Measurements from ENCODE around the gene QRSL1.
"Not testable (repeated sequence)": the region's sequence is repeated elsewhere in the genome, so short reads cannot be mapped to it uniquely, and the experiment has no call there.

Gene QRSL1

DNA sequence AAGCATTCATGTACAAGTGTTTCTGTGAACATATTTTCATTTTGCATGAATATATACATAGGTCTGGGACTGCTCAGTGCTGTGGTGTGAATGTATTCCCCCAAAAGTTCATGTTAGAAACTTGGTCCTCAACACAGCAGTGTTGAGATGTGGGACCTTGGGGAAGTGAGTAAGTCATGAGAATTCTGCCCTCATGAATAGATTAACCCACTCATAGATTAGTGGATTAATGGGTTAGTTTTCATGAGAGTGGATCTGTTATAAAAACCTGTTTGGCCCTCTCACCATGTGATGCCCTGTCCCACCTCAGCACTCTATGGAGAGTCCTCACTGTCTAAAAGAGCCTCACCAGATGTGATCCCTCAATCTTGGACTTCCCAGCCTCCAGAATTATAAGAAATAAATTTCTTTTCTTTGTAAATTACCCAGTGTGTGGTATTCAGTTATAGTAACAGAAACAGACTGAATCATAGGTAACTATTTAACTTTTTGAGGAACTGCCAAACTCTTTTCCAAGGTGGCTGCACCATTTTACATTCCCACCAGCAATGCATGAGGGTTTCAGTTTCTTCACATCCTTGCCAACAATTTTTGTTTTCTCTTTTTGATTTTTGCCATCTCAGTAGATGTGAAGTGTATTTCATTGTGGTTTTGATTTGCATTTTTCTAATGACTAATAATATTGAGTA, 45.3 kb downstream of the QRSL1 start:
- no peak for DNase-seq (ENCODE audit: low read depth in 2 of 2)

DNA sequence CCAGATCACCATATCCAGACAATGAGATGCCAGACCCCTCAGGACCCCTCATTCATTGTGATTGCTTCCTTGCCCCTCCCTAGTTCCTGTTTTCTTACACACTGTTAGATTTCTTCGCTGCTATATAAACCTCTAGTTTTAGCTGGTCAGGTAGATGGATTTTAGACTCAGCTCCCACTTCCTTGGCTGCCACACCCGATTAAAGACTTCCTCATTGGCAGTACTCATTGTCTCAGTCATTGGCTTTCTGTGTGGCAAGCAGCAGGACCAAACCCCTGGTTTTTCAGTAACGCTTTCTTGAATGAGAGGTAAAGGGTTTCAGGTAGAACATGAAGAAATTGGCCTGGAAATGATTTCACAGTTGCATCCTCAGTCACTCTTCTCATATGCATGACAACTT, 47.9 kb downstream of the QRSL1 start:
- DNase-seq (ENCODE audit: low read depth in 2 of 2), result no peak

DNA sequence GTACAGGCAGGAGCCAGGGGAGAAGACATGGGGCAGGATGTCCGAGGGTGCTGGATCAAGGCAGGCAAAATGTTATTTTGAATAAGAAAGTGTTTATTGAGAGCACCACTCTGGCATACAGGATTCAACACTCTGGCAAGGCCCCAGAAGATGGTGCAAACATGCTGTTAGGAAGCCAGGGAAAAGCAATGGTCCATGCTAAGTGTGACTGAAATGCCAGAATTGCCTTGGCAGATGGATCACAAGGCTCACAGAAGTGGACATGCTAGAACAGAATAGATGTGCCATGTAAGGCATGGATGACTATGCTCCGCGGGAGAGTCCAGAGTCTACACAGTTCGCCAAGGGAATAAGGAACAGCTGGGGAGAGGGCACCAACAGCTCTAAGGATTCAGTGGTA, 54.6 kb downstream of the QRSL1 start:
- no peak for DNase-seq (ENCODE audit: low read depth in 2 of 2)

DNA sequence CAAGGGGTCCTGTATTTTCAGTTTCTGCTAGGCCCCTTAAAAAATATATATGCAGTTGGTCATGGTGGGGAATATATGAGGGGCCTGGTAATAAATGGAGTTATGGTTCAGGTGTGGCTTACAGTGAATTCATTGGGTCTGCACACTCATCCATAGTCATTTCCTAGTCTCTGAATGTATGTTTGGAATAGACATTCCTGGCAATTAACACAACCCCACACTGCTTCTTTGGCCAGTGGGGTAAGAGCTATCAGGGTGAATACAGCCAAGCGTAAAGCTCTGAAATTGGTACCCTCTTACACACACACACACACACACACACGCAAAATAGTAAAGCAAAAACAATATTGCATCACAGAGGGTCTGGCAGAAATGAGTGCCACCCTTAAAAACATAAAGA, 56.5 kb downstream of the QRSL1 start:
- DNase-seq (ENCODE audit: low read depth in 2 of 2), result no peak

DNA sequence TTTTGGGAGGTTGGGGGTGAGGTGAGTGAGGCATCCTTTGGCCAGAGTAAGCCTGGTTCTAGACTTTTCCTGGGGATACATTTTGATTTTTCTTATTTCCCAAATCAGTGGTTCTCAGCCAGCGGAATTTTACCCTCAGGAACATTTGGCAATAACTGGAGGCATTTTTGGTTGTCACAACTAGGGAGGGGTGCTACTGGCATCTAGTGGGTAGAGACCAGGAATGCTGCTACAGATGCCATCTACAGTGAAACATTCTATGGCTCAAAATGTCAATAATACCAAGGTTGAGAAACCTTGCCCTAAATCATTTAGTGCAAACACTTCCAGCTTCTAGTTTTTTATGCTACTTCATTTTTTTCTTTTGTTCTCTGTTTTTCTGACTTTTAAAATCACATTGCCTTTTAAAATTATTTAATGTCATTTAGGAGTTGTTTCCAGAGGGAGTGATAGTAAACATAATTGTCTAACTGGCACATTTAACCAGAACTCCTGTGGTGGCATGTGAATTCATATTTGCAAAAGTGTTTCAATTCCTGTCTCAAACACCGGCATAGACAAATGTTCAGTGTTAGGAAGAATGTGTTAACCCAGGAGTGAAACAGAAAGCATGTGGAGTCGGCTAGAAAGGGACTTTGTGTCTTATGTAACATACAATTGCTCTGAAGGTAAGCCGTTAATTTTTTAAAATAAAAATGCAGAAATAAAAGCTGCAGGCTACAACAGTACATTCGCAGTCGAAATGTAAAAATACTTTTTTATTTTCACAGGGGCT, 59.0 kb downstream of the QRSL1 start:
- no peak for DNase-seq (ENCODE audit: low read depth in 2 of 2)

DNA sequence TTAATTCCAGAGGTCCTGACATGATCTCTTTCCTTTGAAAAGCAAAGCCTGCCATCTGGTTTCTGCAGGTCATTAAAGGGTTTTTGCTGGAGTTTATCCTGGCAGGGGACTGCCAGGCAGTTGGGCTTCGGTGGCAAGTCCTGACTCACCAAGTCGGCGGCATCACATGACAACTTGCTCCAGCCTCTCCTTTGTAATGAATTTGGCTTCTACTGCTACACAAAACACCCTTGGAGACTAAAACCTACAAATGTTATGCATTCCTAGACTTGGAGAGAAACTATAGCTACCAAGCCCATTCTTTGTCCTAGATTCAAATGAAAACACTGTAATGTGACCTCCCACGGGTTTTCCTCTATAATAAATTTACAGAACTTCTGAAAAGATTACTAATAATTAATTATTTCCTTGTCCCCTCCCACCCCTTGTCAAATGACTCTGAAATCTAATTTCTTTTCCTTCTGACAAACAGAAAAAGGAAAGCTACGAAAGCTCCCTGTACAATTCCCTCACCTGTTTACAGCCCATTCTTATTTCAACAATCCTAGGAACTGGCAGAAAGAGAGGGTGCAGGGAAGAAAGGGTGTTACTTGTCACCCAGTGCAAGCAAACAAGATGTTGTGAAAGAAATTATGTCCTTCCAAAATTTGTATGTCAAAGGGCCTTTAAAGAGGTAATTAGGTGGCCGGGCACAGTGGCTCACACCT, 62.9 kb downstream of the QRSL1 start:
- no peak for DNase-seq (ENCODE audit: low read depth in 2 of 2)

DNA sequence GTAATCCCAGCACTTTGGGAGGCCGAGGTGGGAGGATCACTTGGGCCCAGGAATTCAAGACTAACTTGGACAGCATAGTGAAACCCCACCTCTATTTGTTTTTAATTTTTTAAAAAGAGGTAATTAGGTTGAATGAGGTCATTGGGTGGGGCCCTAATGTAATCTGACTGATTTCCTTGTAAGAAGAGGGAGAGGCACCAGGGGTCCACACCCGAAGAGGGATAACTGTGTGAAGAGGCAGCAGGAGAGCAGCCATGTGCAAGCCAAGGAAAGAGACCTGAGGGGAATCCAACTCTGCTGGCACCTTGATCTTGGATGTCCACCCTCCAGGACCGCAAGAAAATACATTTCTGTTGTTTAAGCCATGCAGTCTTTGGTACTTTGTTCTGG, 63.4 kb downstream of the QRSL1 start:
- DNase-seq (ENCODE audit: low read depth in 2 of 2), result no peak

DNA sequence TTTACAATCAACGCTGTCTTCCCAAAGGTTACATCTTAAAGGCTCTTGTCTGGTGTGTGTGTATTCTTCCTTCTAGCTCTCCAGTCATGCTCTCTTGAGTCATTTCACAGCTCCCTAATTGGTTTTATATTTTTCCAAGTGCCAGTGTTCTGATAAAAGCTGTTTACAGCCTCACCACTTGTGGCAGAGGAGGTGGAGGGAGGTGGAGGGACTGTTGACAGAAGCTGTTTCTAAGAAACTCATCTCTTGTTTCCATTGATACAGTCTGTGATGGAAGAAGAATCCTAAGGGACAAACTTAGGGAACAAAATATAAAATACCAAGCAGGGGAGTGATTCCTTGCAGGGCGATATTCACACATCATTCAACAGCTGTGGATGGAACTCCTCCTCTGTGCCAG, 64.0 kb downstream of the QRSL1 start:
- no peak for DNase-seq (ENCODE audit: low read depth in 2 of 2)

DNA sequence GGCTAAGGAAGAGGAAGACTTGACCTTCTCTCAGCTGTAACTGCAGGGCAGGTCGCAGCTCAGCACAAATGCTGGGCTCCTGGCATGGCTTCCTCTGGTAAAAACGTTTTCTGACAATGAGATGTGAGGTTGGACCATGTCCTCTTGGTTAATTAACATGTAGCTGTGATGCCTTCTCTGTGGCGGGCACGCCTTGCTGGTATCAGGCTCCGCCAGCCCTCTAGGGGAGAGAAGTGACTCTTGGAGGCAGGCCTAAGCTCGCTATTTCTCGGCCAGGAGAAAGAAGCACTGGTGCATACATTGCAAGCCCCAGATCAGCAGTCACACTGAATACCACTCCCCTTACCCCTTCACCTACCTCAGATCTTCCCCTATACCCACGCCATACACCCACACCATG, 65.0 kb downstream of the QRSL1 start:
- DNase-seq (ENCODE audit: low read depth in 2 of 2), result no peak

DNA sequence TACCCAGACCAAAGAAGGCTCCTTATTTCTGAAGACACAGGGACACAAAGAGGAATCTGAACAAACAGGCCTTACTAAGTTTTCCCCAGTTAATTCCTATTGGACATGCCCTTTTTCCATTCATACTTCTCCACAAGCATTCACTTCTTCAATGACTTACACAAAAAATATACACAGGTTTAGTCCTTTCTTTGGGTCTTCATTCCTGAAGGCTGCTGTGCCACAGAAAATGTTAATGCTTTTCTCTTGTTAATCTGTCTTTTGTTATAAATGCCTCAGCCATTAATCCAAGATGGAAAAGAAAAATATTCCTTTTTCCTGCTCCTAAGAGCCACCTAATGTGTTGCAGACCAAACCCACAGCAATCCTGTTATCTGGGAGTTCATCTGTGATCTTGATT, 71.2 kb downstream of the QRSL1 start:
- DNase-seq (ENCODE audit: low read depth in 2 of 2), result no peak

DNA sequence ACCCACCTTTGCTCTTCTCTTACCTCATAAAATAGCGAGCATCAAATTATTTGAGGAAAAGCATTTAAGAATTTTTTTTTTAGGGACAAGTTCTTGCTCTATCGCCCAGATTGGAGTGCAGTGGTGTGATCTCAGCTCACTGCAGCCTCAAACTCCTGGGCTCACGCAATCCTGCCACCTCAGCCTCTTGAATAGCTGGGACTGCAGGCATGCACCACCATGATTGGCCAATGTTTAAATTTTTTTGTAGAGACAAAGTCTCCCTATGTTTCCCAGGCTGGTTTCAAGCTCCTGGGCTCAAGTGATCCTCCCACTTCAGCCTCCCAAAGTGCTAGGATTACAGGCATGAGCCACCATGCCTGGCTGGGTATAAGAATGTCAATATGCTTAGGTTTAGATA, 71.8 kb downstream of the QRSL1 start:
- not testable (repeated sequence) for DNase-seq (ENCODE audit: low read depth in 2 of 2)

DNA sequence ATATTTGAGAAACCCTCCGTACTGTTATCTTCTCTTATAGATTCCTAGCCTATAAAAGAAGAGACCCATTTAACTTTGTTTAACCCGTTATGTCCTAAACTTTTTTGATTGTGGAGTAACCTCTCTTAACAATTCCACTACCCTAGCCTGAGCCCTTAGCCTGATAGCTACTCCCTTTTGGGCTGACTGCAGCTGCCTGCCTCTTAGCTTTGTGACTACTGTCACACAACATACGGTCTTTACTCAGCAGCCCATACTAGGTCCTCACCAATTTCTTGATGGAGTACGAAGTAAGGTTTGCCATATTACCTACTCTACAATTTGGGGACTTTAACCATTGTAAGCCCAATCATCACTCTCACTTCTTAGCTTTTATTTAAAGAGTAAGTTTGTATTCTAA, 72.7 kb downstream of the QRSL1 start:
- no peak for DNase-seq (ENCODE audit: low read depth in 2 of 2)

DNA sequence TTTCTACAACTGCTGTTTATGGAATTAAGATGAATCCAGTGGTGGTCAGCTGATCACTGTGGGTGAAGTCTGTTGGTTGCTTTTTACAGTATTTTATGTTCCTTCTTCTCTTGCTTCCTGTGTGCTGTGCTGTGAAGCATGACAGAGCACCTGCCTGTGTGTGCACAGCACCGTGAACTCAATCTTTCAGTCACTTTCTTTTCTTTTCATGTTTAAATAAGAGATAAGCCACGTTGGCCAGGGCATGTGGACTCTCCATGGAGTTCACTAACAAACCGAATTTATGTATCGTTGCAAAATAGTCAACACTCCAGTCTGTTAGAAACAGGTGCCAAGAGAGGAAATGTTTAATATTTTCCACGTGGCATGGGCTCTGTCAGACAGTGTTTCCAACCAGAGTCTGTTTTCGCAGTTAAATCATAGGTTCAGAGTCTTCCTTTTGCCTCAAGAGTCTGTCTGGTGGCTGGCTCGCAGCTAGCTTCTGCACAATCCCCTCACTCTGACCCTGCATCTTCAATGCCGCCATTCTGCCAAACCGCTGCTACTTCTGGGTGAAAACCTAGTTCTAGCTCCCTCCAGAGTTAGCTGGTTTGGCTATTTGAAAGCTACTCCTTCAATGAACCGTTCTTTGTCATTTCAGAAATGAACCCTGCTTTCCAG, 73.2 kb downstream of the QRSL1 start:
- DNase-seq (ENCODE audit: low read depth in 2 of 2), result no peak

DNA sequence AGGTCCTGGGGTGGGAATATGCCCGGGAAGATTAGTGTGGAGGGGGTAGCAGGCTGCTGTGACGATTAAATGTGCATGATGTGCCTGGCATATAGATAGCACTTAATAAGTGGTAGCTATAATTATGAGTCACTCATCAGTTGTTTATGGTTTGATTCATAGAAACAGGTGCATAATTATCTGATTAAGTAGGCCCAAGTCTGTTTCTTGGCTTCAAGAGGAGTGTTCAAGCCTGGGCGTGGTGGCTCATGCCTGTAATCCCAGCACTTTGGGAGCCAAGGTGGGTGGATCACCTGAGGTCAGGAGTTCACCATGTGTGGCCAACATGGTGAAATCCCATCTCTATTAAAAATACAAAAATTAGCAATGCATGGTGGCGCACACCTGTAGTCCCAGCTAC, 74.9 kb downstream of the QRSL1 start:
- DNase-seq (ENCODE audit: low read depth in 2 of 2), result no peak

DNA sequence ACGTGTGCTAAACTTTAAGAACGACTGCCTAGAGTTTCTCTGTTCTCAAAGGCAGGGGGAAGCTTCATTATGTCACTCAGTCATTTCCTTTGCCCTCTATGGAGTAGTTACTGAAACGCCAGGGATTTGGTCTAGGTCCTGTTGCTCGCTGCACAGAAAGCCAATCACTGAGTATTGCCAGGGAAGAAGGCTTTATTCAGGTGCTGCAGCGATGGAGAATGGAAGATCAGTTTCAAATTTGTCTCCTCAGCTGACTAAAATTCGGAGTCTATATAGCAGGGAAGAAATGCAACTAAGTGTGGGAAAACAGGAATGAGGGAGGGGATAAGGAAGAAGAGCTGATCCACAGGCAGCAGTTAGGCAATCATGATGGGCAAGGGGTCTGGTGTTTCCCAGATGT, 75.8 kb downstream of the QRSL1 start:
- DNase-seq (ENCODE audit: low read depth in 2 of 2), result no peak

DNA sequence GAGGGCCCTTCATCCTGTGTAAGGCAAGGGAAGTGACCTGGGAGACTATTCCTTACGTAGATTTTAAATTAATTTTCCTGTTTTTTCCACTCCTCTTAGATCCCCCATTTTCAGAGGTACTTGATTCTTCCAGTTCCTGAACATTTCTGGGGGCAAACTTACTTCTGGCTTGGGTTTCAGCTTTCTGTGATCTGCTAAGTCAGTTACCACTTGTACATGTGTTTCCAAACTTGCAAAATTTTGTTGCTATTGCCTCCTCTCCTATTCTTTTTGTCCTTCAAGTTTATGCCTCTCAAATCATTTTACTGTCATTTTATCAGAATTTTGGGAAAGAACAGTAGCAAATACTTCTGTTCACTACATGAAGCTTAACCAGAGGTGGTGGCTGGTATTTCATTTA, 81.2 kb downstream of the QRSL1 start:
- DNase-seq (ENCODE audit: low read depth in 2 of 2), result no peak

DNA sequence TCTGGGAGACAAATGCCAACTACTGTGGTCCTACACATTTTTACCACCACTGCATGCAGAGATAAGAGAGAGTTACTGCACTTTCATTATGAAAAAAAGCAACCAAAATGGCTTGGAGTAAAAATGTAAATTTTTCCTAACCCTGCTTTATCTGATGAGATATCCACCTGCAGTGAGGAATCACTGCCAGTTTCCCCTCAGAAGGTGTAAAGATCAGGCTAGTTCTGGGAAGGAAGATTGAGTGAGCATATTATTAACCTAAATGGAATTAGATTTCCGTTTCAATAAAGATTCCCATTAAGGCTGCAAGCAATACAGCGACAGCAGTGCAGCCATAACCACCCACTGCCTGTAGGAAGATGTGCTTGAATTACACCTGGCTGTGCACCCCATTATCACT, 84.9 kb downstream of the QRSL1 start:
- no peak for DNase-seq (ENCODE audit: low read depth in 2 of 2)

DNA sequence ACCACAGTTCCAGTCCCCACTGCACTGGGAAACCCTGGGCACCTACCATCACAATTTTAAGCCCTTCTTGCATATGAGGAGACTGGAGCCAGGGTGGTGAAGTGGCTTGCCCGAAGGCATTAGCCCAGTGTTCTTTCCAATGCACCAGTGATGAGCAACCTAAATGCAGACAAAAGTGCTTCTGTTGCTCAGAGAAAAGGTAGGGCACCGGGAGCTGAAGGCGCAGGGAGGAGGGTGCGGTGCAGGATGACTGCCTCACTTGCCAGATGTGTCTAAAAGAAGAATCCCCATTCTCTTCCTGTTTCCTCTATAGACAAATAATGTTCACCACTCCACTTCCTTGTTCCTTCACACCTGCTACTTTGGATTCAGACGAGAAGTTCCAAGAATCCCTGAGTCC, 86.5 kb downstream of the QRSL1 start:
- DNase-seq (ENCODE audit: low read depth in 2 of 2), result no peak

DNA sequence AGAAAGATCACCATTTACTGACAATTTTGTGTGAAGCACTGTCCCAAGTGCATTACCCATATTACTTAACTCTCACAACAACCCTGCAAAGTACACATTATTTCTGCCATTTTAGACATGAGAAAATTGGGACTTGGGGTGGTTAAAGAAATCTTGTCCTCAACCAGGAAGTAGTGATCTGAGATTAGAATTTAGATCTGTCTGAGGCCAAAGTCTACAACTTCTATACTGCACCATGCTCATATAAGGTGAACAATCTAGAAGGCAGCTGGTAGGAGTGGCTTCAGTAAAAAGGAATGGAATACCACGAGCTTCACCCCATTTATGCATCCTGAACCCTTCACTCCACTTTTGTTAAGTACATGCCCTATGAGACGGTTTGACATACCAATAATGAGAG, 87.6 kb downstream of the QRSL1 start:
- no peak for DNase-seq (ENCODE audit: low read depth in 2 of 2)
